Cardiac fibroblast (primary cell): ENCODE results near the gene FOXN3.

ENCODE experiments used
- DNase-seq, 2 donors: peaks; one replicate each; pipeline versions ENCODE4 v3.0.0 to v3.0.0-alpha.2; 2010; ENCODE audit warnings: low read depth in 2 of 2
- H3K4me3 ChIP-seq, 2 donors: replicated peaks in 1 of 2; 1 replicate in 1 of 2; 2 replicates in 1 of 2; pipeline ENCODE4 v1.5.1; 2011; ENCODE audit warnings: low read depth in 2 of 2, low read length in 2 of 2, mild to moderate bottlenecking in 2 of 2, moderate library complexity in 1 of 2
- CTCF ChIP-seq: IDR thresholded peaks from one replicate; pipeline ENCODE4 v1.5.1; 2011; ENCODE audit warnings: low read depth, mild to moderate bottlenecking, low read length, inconsistent platforms

Gene FOXN3

GRCh38 chr14:89144066-89144465 is 273.0 kb downstream of the FOXN3 start:
- no peak overlapping the region for H3K4me3 ChIP-seq
- TF ChIP-seq CTCF = no peak
- DNase-seq = no peak

- TF ChIP-seq CTCF = no peak
- no peak overlapping the region for H3K4me3 ChIP-seq
- no peak for DNase-seq
Observed at GRCh38 chr14:89143595-89143994, 273.4 kb downstream of the FOXN3 start.

GRCh38 chr14:89142366-89142765 is 274.7 kb downstream of the FOXN3 start:
- no peak overlapping the region for H3K4me3 ChIP-seq
- DNase-seq = no peak
- TF ChIP-seq CTCF = no peak

- TF ChIP-seq CTCF = no peak
- no peak overlapping the region for H3K4me3 ChIP-seq
- no peak for DNase-seq
Observed at GRCh38 chr14:89141862-89142261, 275.2 kb downstream of the FOXN3 start.

GRCh38 chr14:89140326-89140725 is 276.7 kb downstream of the FOXN3 start:
- no peak for DNase-seq
- no peak for TF ChIP-seq CTCF

GRCh38 chr14:89139404-89140247 is 277.4 kb downstream of the FOXN3 start:
- TF ChIP-seq CTCF = no peak
- no peak overlapping the region for H3K4me3 ChIP-seq
- no peak for DNase-seq

More at GRCh38 chr14:89140326-89140725, 276.7 kb downstream of the FOXN3 start:
- H3K4me3 ChIP-seq = no peak overlapping the region
